ENCODE measurements around the gene AANAT.

DNA sequence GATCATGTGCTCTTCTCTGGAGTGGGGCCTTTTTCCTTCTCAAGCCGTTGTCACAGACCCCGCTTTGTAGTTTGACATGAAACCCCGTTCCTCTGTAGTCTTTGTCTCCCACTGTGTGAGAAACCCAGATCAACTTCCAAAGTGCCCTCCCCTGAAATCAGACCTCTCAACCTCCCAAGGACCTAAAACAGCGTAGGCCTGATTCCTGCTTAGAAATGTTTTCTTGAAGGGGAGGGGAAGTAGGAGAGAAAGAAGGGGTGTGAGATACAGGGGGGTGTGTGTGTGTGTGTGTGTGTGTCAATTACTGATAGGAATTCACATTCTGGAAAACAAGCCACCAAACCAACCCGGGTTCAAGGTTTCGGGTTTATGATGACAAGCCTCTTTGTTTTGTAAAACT, 15.9 kb upstream of the AANAT start:
- no peak for TF ChIP-seq CTCF (conservative IDR thresholded peaks at IDR 0.05 in 1 of 2, IDR thresholded peaks at IDR 0.05 in 1 of 2; ENCODE audit: extremely low read depth in 1 of 2, insufficient read depth in 1 of 2, low read depth in 1 of 2, low read length in 2 of 2)
- no peak for TF ChIP-seq EZH2 (IDR thresholded peaks at IDR 0.05; ENCODE audit: borderline replicate concordance, low read length)

All from mammary epithelial cell (primary cell).